Stimulated activated CD4-positive, alpha-beta T cell treated with anti-CD3 and anti-CD28 coated beads, Interleukin-4, amount 100 ng/mL, for 48 hours (primary cell): ENCODE measurements around the gene METTL5.
"Not testable (repeated sequence)": the region's sequence is repeated elsewhere in the genome, so short reads cannot be mapped to it uniquely, and the experiment has no call there.

Experiments
- DNase-seq, 2 donors: peaks; one replicate each; pipeline ENCODE4 v3.0.0-alpha.2; 2020; ENCODE audit warnings: low read depth in 2 of 2

The METTL5 gene

DNA sequence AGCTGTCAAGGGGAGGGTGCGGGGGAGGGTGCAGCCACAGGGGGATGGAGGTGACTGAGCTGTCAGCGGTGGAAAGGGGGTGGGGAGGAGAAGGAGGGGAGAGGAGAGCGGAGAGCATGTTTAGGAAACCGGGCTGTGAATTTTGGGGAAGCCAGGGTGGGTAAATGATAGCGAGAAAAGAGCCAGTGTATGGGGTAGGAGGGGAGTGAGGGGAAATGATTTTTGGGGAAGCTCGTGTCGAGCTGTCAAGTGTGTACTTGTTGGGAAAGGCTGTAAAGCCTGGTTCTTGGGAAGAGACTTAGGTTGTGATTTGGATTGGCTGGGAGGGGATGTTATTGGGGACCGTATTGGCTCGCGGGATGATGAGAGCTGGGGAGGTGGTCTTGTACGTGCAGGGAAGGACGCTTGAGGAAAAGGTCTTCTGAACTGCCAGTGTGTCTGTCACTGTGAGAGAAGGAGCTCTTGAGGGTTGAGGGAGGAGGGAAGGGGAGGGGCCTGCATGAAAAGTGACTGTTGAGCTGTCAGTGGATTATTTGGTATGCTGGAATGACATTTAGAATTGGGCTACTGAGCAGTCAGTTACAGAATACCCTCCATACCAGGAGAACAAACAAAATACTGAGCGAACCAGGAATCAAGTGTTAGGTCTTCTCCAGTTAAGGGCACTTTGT lies 3.6 kb upstream of the METTL5 start:
- DNase-seq, result peak; percentile 15 to 41

DNA sequence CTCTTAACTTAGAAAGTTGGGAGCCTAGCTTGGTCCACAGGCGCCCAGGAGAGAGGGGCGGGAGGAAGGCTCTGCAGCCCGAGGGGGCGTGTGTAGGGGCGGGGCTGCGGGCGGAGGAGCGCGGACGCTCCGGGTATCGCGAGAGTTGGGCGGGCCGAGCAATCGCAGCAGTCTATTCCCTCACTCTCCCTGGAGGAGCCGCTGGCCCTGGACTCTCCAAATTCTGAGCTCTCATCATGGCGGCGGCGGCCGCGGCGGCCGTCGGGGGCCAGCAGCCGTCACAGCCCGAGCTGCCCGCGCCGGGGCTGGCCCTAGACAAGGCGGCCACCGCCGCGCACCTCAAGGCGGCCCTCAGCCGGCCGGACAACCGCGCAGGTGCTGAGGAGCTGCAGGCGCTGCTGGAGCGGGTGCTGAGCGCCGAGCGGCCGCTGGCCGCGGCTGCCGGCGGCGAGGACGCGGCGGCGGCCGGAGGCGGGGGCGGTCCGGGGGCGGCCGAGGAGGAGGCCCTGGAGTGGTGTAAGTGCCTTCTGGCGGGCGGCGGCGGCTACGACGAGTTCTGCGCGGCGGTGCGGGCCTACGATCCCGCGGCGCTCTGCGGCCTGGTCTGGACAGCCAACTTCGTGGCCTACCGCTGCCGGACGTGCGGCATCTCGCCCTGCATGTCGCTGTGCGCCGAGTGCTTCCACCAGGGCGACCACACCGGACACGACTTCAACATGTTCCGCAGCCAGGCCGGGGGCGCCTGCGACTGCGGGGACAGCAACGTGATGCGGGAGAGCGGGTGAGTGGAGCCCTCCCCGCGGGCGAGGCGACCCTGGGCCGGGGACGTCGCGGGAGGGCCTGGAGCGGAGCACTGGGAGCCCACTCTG lies 2.8 kb upstream of the METTL5 start, which contains the start of gene UBR3:
Gene UBR3, plus strand, starts transcription at position 183 of the 869 bp plus-strand sequence. Its CDS starts 54 bp downstream, at position 237.
- peak; percentile 85 to 90 for DNase-seq

DNA sequence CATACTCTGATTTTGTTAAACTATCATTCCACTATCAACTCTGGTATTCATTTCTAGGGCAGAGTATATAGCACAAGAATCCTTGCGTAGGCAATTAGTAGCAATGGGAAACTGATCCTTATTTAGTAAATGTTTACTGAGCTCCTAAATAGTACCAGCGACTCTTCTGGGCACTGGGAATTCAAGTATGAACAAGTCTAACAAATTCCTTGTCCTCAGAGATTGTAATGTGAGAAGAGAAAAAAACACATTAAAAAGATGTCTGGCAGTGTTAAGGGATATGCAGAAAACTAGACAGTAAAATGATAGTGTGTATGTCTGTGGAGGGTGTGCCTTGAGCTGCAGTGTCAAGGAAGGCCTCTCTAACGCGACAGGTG lies 721 bp downstream of the METTL5 start:
- no peak for DNase-seq

GRCh38 chr2:169822785-169823392 lies 1.8 kb downstream of the METTL5 start:
- DNase-seq, result no peak

DNA sequence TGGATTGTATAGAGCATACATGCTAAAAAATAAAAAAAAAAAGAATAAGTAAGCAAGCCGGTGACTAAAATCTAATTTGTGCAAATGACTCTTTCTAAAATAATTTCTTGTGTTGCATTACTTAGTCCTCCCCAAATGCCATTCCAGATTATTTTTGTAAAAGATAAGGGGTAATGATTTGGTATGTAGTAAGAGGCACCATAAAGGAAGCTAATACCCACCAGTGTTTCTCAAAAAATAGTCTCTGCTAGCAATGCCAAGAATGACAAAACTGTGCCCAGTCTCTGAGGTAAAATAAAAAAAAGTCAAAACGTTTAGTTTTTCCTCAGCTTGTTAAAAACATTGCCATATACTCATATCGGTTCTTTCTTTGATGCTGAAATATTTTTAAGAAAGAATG lies 2.7 kb downstream of the METTL5 start:
- no peak for DNase-seq

GRCh38 chr2:169820101-169820500 lies 4.6 kb downstream of the METTL5 start:
- not testable (repeated sequence) for DNase-seq

DNA sequence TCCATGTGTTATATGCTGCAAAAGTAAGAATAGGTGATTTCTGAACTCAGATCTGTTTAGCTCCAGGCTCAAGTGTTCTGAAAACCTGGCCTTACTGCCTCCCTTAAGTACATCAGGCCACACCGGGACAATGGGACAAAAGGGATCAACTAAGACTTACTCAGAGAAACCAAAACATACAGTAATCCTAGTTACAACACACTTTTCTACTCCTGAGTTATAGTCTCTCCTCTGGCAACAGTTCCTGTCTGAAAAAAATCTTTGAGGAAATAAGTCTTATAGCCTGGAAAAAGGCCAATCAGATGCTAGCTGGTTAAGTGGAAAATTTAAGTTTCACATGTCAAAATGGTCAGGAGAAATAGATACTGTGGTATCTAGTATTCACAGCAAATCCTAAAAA lies 5.6 kb downstream of the METTL5 start:
- no peak for DNase-seq

DNA sequence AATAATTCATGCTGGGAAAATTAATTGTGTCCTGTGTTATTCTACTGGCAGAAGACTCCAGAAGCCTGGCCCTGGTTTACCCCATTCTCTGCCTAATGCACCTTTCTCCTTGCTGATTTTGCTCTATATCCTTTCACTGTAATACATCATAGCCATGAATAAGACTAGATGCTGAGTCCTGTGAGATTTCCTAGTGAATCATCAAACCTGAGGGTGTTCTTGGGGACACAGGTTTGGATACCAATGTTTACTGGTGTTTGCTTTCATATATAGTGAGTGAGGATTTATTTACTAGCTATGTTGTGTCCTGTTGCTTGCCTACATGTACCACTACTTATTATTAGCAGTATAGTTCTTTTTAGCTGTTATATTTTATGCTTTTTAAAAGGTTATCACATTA lies 6.5 kb downstream of the METTL5 start:
- DNase-seq, result no peak

- not testable (repeated sequence) for DNase-seq
Observed at GRCh38 chr2:169817369-169817768, 7.3 kb downstream of the METTL5 start.

GRCh38 chr2:169816961-169817360 lies 7.7 kb downstream of the METTL5 start:
- not testable (repeated sequence) for DNase-seq

- no peak for DNase-seq
Observed at GRCh38 chr2:169815849-169816248, 8.9 kb downstream of the METTL5 start.

DNA sequence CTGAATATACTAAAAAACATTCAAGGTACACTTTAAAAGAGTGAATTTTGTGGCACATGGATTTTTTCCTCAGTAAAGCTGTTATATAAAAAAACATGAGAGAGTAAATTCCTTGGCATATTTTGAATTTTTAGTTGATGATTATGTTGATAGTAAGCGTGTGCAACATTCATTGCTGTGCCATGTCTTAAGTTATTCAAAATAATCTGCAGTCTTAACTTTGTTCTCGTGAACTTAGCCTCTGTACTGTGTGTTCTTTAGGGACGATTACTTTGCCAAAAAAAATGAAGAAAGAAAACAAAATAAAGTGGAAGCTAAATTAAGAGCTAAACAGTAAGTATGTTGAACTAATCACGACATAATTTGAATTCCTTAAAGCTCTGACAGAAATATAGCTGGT lies 16.5 kb downstream of the METTL5 start:
- no peak for DNase-seq

GRCh38 chr2:169806586-169806985 lies 18.1 kb downstream of the METTL5 start:
- no peak for DNase-seq

GRCh38 chr2:169803480-169803879 lies 21.2 kb downstream of the METTL5 start:
- DNase-seq, result no peak

GRCh38 chr2:169798718-169799592 lies 25.8 kb downstream of the METTL5 start, which contains the start of gene SSB:
Gene SSB (plus strand): TSS chr2:169798871. CDS start chr2:169800961, 2,090 bp downstream.
- peak; percentile 90 to 96 for DNase-seq

DNA sequence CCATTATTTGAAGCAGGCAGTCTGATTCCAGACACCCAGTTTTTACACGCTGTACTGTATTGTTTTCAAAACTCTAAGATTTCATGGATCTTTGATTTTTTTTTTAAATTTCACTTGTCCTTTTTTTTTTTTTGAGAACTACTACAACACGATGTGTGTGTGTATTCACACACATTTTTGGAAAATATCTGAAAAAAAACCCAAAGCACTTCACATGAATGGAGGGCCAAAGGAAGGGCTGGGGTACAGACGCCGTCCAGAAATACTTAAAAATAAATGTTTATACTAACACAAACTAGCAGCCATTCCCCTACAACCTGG lies 26.3 kb downstream of the METTL5 start:
- no peak for DNase-seq

- no peak for DNase-seq
Observed at GRCh38 chr2:169797601-169798000, 27.1 kb downstream of the METTL5 start.

DNA sequence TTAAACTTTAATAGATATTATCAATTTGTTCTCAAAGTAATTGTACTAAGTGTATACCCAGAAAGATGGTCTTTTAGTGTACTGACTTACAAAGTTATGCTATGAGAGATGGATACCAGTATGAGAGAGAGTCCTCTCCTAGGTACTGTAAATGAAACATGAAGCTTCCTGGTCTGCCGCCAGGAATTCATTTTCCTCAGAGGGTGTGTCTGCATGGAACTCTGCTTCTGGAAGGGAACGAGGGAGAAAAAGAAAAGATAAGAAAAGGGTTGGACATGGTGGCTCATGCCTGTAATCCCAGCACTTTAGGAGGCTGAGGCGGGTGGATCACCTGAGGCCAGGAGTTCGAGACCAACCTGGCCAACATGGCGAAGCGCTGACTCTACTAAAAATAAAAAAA lies 28.3 kb downstream of the METTL5 start:
- no peak for DNase-seq

DNA sequence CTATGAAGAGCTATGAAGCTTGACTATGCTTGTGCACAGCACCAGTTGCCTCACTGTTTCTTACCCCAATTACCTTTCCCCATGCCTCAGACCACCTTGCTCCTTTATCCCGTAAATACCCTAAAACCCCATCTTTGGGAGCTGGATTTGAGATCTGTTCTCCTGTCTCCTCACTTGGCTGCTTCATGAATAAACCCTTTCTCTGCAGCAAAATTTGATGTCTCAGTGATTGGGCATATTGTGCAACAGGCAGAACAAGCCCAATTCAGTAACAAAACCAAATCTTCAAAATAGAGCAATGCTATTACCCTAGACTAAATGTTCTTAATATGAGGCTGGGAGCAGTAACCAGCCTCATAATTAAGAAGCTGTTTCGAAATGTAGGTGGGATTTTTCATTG lies 29.5 kb downstream of the METTL5 start:
- no peak for DNase-seq

DNA sequence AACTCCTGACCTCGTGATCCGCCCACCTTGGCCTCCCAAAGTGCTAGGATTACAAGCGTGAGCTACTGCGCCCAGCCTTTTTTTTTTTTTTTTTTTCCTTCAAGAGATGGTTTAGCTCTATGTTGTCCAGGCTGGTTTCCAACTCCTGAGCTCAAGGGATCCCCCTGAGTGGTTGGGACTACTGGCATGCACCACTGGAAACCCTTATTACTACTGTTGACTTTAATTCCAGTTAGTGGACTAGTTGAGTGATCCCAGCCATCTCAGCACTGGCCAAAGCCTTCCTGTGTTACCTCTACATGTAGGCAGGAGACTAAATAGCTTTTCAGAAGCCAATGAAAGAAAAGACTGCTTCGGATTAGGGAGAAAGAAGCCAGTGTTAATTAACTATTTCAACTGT lies 34.1 kb downstream of the METTL5 start:
- DNase-seq, result no peak

DNA sequence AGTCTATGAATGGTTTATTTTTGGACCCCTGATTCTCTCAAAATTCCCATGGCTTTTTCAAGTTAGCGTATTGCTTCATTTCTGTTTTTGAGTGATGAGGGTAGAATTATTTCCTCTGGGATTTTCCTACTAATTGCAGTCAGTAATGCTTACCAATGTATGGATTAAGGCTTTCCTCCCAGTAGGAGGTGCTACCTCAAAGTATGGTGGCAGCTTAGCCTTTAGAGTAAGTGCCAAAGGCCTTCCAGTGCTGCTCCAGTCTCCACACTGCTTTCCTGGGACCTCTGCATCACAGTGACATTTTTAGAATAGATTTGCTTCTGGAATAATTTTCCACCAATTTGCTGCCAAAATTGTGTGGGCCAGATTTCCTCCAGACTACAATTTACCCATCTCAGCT lies 42.2 kb downstream of the METTL5 start:
- no peak for DNase-seq
